IPS-18c (cell line): ENCODE results near the gene PTPRN2.

Experiments used
- H3K4me3 ChIP-seq: 2 replicates; pipeline ENCODE4 v1.7.0; 2013; ENCODE audit warnings: low read depth, mild to moderate bottlenecking, low read length, moderate library complexity; ENCODE audit not compliant: insufficient read depth
- H3K9me3 ChIP-seq: one replicate; pipeline ENCODE4 v1.6.1; 2013; ENCODE audit warnings: mild to moderate bottlenecking, low read length, moderate library complexity; ENCODE audit not compliant: control insufficient read depth, insufficient read depth

PTPRN2 gene

DNA sequence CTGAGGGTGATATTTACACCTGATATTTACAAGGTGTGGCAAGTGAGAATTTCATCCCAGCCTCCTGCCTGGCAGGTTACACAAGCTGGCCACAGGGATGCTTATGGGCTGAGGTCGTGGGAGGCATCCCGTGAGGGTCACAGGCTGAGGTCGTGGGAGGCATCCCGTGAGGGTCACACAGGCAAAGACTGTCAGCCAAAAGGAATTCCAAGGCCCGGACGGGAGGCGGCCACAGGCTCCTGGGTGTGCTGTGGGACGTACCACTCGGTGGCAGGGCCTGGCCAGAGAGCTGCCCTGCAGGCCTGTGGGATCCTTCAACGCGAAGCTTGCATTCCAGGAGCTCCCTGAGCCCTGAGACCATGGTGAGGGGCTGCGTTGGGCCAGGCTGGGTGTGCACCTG, 790.3 kb downstream of the PTPRN2 start:
- Histone ChIP-seq H3K9me3 (peaks cover 52% of the 10 kb centered on the region), H3K4me3 (no peak overlapping the region)

DNA sequence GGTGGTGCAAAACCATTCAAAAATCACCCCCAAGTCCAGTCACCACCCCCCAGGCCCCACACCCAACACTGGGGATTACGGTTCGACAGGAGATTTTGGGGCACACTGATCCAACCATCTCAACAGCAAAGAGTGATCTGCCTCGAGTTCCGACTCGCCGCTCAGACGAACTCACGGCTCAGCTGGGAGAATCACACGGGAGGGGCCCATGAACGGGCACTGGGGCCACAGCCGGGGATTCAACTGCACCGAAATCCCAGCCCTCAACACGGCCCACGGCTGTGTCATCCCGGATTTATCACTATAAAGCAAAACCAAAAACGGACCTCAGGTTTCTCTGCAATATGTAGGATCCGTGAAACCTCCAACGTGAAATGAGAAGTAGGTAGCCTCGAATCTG, 790.8 kb downstream of the PTPRN2 start:
- Histone ChIP-seq H3K4me3 (no peak overlapping the region), H3K9me3 (peaks cover 57% of the 10 kb centered on the region)

DNA sequence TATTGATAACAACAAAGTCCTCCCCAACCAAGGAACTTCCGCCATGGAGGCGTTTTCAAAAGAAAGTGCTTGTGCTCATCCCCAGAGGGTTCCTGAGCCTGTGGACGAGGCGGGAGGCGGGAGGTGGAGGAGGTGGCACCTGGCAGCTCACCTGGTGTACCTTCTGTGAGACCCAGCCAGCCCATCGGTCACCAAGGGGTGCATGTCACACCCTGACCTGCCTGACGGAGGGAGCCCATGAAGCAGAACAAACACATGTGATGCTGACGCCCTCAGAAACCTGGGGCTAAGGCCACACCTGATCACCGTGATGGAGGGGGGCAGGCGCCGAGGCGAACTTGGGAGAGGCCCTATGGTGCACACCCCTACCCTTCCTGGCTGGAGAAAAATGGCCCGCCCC, 792.0 kb downstream of the PTPRN2 start:
- H3K4me3 ChIP-seq = no peak overlapping the region; the same call in 1 of the 2 replicates
- H3K9me3 ChIP-seq = peaks cover 61% of the 10 kb centered on the region

DNA sequence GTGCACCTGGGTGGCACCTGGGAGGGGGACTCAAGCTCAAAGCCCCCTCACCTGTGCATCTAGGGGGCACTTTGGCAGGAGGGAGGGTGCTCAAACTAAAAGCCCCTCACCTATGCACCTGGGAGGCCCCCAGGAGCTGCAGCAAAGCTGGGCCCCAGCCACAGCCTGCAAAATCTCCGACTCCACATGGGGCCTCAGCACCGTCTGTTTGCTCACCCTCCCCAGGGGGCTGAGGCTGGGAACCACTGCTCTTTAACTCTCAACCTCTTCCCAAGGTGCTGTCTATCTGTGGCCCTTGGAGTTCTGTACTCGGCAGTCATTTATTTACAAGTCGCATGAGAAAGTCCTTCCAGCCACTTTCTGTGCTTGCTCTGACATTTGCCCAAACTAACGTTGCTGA, 792.4 kb downstream of the PTPRN2 start:
- no peak overlapping the region for H3K4me3 ChIP-seq
- H3K9me3 ChIP-seq = peaks cover 63% of the 10 kb centered on the region

DNA sequence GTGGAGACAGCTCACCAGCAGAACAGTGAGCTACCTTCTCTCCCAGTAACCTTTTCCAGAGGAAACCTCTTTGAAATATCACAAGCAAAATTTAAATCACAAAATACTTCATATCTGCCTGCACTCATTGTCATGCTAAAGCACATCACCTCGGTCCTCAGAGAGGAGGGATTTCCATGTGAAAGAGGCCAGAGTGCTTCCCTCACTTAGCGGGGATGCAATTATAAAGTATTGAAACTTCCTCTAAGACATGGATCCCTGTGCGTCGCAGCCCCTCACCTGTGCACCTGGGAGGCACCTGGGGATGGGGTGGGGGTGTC, 792.9 kb downstream of the PTPRN2 start:
- Histone ChIP-seq H3K4me3 (no peak overlapping the region), H3K9me3 (peaks cover 64% of the 10 kb centered on the region)

DNA sequence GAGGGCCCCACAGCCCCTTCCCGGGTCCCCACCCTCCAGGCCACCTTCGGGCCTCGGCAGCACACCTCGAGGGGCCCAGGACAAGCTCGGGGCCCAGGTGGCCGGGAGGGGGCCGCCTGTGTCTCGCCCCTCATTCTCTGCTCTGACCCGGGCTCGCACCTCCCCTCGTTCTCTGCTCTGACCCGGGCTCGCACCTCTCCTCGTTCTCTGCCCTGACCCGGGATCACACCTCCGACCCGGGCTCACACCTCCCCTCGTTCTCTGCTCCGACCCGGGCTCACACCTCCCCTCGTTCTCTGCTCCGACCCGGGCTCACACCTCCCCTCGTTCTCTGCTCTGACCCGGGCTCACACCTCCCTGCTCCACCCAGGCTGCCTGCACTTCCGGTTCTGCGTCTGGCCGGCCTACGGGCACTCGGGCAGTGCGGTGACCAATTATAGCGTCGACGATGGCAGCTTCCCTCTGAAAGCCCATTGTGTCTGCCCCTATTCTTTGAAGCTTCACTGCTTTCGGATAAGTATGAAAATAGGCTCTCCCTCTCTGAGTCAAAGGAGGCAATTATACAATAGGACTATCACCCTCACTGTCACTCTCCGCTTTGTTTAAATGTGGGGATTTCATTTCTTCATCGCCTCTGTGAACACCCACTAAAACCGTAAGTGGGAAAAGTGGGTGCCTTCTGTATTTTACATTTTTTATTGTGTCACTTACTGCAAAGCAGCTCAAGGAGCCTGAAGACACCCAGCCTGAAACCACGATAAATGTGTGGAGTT, 793.5 kb downstream of the PTPRN2 start:
- H3K9me3 ChIP-seq = peaks cover 58% of the 10 kb centered on the region
- H3K4me3 ChIP-seq = no peak overlapping the region

DNA sequence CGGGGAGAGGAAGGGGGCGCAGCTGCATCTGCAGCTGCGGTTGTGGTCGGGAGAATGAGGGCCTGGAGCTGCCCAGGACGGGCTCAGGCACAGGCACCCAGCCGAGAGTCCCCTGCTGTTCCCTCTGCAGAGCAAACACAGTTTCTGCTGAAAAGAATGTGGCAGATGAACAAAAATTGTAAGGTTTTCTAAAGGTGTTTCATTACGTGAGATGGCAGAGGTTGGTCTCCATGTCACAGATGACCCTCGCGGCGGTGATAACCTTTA, 794.6 kb downstream of the PTPRN2 start:
- H3K4me3 ChIP-seq = no peak overlapping the region
- H3K9me3 ChIP-seq = peaks cover 50% of the 10 kb centered on the region

DNA sequence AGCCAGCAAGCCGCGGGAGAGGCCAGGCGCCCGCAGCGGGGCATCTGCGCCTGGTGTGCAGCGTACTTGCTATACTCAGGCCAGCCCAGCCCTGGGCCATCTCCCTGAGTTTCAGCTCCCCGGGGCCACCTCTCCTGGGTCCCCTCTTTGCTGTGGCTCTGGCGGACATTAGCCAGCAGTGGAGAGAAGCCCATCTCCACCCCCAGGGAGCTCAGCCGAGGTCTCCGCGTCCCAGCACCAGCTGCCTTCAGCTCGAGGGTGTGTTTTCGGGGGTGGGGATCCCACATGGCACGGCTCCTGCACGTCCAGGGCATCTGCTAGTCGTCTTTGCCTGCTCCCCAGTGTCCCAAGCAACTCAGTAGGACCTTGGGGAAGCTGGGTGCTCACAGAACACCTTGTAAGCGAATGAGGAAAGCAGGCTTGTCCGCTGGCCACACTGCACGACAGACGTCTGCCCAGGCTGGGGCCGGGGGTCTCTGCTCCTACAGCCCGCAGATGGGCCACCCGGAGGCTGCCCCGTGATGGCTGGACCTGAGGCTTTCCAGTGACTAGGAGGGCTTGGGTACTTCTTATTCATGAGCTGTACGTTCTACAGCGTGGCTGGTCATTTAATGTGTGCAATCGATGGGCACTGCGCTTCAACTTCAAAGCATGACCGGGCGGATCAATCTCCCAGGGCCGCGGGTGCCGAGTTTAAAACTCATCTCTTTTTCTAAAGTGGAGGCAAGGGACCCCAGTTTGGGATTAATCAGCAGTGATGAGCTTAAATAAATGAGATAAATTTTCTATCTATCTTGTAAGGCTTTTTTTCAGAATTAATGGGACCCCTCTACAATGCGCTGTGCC, 795.2 kb downstream of the PTPRN2 start:
- Histone ChIP-seq H3K4me3 (no peak overlapping the region), H3K9me3 (peaks cover 48% of the 10 kb centered on the region)

DNA sequence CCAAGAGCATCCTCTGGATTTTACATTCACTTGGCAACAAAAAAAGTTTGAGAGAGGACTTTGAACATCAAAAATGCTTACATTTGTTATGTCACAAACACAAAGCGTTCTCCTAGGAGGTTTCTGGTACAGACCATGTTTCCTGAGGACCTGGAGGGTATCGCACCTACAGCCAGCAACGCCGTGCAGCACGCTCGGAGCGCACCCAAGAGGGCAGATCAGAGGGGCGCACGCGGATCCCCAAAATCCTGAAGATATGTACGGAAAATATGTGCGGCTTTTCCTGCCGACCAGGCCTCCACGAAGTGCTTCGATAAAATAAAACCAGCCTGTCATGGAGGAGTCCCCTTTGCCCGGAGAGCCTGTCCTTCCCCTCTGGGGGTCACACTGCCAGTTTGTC, 796.0 kb downstream of the PTPRN2 start:
- peaks cover 46% of the 10 kb centered on the region for H3K9me3 ChIP-seq
- no peak overlapping the region for H3K4me3 ChIP-seq

DNA sequence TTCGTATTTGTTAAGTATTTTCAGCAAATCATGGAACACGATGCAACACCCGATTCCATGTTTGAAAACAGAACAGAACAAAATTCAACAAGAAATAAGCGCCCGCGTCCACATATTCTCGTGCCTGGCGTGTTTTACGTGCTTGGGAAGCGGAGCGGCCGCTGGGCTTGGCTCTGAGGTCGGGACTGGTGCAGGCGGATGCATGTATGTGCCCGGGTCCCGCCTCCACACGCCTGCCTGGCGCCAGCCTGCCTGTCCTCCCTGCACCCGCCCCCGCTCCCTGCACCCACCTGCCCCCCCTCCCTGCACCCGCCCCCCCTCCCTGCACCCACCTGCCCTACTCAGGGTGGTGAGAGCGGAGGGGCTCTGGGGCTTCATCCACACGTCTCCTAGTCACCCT, 796.4 kb downstream of the PTPRN2 start:
- no peak overlapping the region for H3K4me3 ChIP-seq
- peaks cover 43% of the 10 kb centered on the region for H3K9me3 ChIP-seq

DNA sequence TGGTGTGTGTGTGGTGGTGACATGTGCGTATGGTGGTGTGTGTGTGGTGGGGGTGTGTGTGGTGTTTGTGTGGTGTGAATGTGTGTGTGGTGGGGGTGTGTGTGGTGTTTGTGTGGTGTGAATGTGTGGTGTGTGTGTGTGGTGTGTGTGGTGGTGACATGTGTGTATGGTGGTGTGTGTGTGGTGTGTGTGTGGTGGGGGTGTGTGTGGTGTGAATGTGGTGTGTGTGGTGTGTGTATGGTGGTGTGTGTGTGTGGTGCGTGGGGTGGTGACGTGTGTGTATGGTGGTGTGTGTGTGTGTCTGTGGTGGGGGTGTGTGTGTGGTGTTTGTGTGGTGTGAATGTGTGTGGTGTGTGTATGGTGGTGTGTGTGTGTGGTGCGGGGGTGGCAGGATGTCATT, 797.7 kb downstream of the PTPRN2 start:
- peak overlapping the region; percentile 28; the same call in 1 of the 2 replicates for H3K4me3 ChIP-seq
- peaks cover 48% of the 10 kb centered on the region for H3K9me3 ChIP-seq

DNA sequence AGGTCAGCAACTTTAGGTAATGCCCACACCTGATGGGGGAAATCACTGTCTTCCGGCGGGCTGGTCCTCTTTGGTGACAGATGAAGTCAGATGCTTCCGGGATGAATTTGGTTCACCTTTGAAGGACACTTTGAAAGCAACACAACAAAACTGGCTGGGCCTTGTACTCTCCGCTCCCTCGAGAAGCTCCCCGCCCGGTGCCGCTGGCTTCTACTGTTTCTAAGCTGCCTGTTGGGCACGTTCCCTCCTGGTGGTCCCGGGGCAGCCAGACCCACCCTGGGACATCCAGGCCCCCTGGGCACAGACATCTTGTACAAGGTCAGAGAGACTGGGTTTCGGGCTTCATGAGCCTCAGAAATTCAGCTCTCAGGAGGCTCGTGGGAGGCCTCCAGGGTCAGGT, 798.5 kb downstream of the PTPRN2 start:
- Histone ChIP-seq H3K9me3 (peaks cover 48% of the 10 kb centered on the region), H3K4me3 (no peak overlapping the region)

DNA sequence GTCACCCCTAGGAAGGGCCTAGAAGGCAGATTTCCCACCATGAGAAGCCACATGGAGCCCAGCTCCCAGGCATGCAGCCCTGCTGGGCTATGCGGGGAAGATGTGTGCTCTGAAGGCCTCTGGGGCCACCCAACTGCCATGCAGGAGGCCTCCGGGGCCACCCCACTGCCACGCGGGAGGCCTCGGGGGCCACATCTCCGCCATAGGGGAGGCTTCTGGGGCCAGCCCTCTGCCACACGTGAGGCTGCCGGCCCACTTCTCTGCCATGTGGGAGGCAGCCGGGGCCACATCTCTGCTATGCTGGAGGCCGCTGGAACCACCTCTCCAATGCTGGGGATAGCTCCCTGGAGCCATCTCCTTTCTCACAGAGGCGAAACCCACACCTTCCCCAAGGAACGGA, 799.0 kb downstream of the PTPRN2 start:
- no peak overlapping the region; the same call in 1 of the 2 replicates for H3K4me3 ChIP-seq
- H3K9me3 ChIP-seq = peaks cover 47% of the 10 kb centered on the region

DNA sequence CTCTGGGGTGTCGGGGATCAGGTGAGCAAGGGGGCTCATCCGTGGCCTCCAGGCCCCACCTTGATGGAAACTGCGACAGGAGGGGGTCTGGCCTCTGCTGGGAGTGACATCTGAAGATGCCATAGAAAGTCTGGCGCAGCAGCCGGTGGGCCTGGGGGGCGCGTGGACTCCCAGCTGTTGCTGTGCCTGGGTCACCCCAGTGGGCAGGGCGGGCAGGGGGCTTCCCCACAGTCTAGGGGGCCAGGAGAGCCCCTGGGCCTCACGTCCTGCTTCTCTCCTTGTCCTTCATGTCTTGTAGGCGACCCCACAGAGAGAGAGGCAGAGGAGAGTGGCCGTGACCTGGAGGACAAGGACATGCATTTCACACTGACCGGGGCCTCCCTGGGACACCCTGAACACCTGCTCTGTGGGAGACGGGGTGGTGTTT, 800.3 kb downstream of the PTPRN2 start:
- Histone ChIP-seq H3K4me3 (no peak overlapping the region; the same call in 1 of the 2 replicates), H3K9me3 (peaks cover 45% of the 10 kb centered on the region)

DNA sequence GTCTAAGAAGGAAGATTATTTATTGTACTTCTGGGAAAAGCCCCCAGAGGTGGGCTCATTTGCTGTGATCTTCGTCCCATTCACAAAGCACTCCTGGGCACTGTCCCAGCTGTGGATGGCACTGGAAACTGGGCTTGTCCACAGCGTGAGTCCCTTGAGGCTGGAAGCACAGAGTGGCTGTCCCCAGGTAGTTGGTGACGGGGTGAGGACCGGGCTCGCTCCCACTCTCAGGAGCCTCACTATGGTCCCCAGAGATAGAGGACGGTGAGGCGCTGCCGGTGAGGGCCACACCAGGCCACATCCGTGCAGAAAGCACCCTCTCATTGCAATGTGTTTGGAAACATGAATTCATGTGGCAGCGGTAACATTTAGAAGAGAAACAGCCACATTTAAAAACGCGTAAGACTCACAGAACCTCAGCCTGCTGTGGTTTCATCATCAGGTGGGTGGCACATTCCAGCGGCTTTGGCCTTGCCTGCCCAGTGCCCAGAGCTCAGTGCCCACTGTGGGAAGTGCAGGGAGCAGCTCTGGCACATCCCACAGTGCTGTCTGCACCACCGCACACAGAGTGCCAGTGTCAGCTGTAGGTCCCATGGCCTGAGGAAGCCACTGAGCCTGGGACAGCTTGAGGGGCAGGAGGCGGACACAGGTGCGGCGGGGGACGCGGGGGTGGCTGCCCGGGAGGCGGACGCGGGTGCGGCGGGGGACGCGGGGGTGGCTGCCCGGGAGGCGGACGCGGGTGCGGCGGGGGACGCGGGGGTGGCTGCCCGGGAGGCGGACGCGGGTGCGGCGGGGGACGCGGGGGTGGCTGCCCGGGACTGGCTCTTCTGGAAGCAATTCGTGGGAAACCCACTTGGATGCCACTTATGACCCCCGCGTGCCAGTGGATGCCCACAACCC, 801.0 kb downstream of the PTPRN2 start:
- peaks cover 44% of the 10 kb centered on the region for H3K9me3 ChIP-seq
- 0 out of 2 replicates have a peak overlapping the region, but pooled peaks have one; percentile 15 for H3K4me3 ChIP-seq

DNA sequence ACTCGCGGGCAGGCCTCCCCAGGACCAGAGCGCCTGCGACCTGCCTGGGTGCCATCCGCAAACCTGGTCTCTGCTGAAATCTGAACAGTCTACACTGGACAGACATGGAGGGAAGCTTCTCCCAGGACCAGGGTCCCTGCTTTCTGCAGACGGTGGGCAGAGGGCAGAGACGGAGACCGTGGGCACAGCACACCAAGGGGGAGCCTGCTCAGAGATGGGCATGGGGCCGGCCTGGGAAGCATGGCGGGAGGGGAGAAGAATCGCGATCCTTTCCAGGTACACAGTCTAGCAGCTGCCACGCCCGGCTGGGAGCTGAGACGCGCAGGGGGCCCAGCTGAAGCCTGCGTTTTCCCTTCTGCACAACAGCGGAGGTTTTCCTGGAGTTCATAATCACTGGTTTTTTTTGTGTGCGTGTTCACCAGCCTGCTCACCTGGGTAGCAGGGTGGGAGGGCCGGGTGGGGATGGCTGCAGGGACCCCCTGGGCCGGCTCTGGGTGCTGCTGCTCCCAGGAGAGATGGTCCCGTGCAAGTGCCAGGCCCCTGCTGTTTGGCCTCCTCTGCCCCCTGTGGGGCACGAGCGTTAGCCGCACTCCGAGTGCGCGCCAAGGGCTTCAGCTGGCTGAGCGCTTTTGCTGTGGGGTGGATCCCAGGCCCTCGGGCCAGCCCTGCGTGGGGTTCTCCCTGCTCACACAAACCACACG, 802.0 kb downstream of the PTPRN2 start:
- Histone ChIP-seq H3K9me3 (peaks cover 47% of the 10 kb centered on the region), H3K4me3 (no peak overlapping the region)

DNA sequence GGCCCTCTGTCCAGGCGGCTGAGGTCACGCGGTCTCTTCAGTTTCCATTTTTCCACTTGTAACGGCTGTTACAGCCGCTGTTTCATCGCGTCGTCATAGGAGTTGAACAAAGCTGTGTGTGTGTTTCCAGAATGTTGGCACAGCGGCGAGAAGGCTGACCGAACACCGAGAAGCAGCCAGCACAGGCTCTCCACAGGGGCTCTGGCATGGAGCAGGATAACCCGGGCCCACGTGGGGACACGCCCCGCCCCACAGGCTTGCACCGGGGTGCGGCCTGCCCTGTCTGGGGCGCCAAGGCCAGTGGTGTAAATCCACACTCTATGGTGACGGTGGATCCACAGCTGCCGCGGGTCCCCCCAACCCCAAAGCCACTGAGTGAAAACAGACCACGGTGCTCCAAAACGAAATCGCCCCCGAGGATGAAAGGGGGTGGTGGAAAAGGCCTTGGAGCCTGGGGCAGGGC, 802.6 kb downstream of the PTPRN2 start:
- H3K4me3 ChIP-seq = no peak overlapping the region
- H3K9me3 ChIP-seq = peaks cover 46% of the 10 kb centered on the region
